NCI-H1417 treated with DMSO at 0.1 percent for 48 hours (cell line): ENCODE data around the gene TCHH.

Experiments used
- DNase-seq: peaks from one replicate; lab custom pipeline; 2025; lab: John Stamatoyannopoulos, UW

TCHH gene

DNA sequence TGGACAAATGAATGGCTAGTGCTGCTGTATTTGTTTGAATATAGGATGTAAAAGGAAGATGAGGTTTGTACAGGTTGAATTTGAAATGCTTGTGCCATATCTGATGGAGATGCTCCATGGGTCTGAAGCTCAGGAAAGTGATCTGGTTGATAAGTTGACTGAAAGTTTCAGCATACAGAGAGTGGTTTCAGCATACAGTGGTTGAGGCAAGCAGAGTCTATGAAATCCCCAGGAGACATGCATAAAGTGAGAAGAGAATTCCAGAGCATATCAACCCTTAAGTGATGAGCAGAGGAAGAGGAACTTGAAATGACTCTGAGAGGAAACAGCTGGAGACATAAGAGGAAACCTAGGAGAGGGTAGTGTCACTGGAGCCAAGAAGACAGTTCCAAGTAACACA is 48.1 kb downstream of the TCHH start:
- no peak for DNase-seq

DNA sequence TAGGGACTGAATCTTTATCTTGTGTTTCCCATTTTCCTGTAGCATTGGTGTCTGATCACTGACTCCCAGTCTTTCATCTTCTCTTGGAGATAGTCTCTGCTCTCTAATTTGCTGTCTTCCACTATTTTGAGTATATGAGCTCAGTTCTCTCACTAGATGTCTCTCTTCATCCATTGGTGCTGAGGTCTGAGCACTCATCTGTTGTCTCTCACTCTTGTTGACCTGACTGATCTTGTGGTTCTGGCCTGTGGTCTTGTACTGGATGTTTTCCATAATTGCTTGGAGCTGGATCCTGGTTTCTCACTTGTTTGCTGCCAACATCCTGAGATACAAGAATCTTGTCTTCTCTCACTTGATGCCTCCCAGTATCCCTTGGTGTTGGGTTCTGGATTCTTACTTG is 53.3 kb downstream of the TCHH start:
- DNase-seq: no peak
